ENCODE data around the gene CSTB.

DNA sequence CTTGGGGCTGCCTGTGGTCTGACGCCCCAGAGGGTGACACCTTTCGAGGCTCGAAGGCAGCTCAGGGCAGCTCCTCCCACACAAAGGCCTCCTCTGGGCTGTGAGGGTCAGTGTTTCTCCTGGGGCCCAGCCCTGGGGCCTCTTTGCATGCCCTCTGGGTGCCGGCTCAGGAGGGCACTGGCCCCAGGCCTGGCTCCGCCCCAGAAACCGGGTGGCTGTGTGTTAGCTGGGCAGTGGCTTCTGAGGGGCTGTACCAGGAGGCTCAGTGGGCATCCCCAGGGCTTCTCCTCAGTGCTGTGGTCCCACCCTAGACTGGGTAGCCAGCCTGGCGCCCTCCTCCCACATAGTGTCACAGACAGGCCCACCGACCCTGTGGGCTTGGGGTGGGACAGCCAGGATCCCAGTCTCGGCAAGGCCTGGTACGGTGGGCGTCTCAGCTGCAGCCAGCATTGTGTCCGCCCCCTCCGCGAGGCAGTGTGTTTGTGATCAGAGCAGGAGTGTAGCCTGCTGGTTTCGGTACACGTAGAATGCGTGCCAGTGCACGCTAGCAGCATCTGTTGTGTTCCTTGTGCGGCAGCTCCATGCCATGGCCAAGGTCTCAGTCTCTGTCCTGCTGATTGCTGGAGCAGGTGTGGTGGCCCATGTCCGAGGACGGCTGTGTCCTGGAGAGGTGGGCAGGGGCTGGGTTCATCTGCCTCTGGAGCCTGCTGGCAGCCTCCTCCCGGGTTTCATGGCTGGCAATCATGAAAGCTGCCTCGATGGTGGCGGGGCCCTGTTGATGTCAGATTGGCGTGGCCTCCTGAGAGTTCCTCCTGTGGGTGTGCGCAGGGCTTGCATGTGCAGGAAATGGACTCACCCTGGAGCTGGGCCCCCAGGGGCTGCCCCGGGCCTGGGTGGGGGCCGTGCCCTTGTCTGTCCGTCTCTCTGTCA, 41.3 kb upstream of the CSTB start:
- TF ChIP-seq, protein P1, sequence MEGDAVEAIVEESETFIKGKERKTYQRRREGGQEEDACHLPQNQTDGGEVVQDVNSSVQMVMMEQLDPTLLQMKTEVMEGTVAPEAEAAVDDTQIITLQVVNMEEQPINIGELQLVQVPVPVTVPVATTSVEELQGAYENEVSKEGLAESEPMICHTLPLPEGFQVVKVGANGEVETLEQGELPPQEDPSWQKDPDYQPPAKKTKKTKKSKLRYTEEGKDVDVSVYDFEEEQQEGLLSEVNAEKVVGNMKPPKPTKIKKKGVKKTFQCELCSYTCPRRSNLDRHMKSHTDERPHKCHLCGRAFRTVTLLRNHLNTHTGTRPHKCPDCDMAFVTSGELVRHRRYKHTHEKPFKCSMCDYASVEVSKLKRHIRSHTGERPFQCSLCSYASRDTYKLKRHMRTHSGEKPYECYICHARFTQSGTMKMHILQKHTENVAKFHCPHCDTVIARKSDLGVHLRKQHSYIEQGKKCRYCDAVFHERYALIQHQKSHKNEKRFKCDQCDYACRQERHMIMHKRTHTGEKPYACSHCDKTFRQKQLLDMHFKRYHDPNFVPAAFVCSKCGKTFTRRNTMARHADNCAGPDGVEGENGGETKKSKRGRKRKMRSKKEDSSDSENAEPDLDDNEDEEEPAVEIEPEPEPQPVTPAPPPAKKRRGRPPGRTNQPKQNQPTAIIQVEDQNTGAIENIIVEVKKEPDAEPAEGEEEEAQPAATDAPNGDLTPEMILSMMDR (IDR thresholded peaks at IDR 0.05): no peak
- TF ChIP-seq POLR2A (IDR thresholded peaks at IDR 0.05) (no peak), EP300 (IDR thresholded peaks at IDR 0.05) (no peak), POLR2AphosphoS5 (IDR thresholded peaks at IDR 0.05) (no peak)
